Brain microvascular endothelial cell (primary cell): ENCODE data around the gene DCST2.
"Not testable (repeated sequence)": the region's sequence is repeated elsewhere in the genome, so short reads cannot be mapped to it uniquely, and the experiment has no call there.

Source experiments
- DNase-seq: peaks from one replicate; pipeline ENCODE4 v3.0.0-alpha.2; 2020
- H3K27ac ChIP-seq: fragments of 250-450 bp; sonication (Bioruptor Pico); 2 replicates; pipeline ENCODE4 v1.5.1; 2020; ENCODE audit warnings: mild to moderate bottlenecking, moderate library complexity
- H3K27me3 ChIP-seq: fragments of 250-450 bp; sonication (Bioruptor Pico); replicated peaks from 2 replicates; pipeline ENCODE4 v1.5.1; 2020; ENCODE audit warnings: mild to moderate bottlenecking
- H3K36me3 ChIP-seq: fragments of 250-450 bp; sonication (Bioruptor Pico); replicated peaks from 2 replicates; pipeline ENCODE4 v1.5.1; 2020; ENCODE audit warnings: mild to moderate bottlenecking
- H3K4me3 ChIP-seq: 2 replicates; pipeline ENCODE4 v1.5.1; 2011; ENCODE audit warnings: low read depth, mild to moderate bottlenecking, control low read depth, low read length, moderate library complexity
- in situ Hi-C: cut with HindIII; loops from 2 replicates; pipeline ENCODE4 v1.10.0; 2017; ENCODE audit warnings: low sequenced_read_pairs, low pct_ligation_motif_present
- TF ChIP-seq, protein P1 (sequence below): IDR thresholded peaks from 2 replicates; pipeline ENCODE4 v1.5.1; 2011; ENCODE audit warnings: low read depth, mild to moderate bottlenecking, moderate library complexity, low read length, control low read depth, inconsistent platforms; ENCODE audit errors: missing control alignments

Gene DCST2

DNA sequence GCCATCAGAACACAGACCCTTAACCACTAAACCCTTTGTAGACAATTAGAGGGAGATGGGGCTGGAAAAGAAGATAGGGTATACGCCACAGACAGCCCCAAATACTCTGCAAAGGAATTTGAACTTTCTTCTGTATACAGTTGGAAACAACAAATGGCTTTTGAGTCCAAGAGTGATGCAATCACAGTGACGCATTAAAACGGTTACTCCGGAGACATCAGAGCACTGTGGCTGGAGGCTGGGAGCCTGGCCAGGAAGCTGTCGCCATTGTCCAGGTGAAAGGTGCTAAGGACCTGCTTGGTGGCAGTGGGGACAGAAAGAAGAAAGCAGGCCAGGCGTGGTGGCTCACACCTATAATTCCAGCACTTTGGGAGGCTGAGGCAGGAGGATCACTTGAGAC, 46.3 kb downstream of the DCST2 start:
- no peak overlapping the region for H3K27ac ChIP-seq

DNA sequence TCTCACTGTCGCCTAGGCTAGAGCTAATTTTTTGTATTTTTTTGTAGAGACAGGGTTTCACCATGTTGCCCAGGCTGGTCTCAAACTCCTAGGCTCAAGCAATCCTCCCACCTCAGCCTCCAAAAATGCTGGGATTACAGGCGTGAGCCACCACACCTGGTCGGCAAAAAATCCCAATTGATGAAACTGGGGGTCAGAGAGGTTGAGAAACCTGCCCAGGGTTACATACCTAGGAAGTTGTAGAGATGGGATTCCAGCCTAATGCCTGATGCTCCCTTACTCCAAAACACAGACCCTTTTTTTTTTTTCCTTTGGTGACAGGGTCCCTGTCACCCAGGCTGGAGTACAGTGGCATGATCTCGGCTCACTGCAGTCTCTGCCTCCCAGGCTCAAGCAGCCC, 46.8 kb downstream of the DCST2 start:
- H3K27me3 ChIP-seq, DNase-seq, H3K4me3 ChIP-seq, in situ Hi-C loops, H3K27ac ChIP-seq: not testable (repeated sequence)
- peaks cover 27% of the 10 kb centered on the region for H3K36me3 ChIP-seq

More for the DNA sequence above, 46.3 kb downstream of the DCST2 start:
- no peak for DNase-seq
- TF ChIP-seq, protein P1, sequence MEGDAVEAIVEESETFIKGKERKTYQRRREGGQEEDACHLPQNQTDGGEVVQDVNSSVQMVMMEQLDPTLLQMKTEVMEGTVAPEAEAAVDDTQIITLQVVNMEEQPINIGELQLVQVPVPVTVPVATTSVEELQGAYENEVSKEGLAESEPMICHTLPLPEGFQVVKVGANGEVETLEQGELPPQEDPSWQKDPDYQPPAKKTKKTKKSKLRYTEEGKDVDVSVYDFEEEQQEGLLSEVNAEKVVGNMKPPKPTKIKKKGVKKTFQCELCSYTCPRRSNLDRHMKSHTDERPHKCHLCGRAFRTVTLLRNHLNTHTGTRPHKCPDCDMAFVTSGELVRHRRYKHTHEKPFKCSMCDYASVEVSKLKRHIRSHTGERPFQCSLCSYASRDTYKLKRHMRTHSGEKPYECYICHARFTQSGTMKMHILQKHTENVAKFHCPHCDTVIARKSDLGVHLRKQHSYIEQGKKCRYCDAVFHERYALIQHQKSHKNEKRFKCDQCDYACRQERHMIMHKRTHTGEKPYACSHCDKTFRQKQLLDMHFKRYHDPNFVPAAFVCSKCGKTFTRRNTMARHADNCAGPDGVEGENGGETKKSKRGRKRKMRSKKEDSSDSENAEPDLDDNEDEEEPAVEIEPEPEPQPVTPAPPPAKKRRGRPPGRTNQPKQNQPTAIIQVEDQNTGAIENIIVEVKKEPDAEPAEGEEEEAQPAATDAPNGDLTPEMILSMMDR: no peak
- Histone ChIP-seq H3K27me3 (no peaks in the 10 kb centered on the region), H3K36me3 (peaks cover 27% of the 10 kb centered on the region), H3K4me3 (no peak overlapping the region)
- in situ Hi-C loops: no loop called here

DNA sequence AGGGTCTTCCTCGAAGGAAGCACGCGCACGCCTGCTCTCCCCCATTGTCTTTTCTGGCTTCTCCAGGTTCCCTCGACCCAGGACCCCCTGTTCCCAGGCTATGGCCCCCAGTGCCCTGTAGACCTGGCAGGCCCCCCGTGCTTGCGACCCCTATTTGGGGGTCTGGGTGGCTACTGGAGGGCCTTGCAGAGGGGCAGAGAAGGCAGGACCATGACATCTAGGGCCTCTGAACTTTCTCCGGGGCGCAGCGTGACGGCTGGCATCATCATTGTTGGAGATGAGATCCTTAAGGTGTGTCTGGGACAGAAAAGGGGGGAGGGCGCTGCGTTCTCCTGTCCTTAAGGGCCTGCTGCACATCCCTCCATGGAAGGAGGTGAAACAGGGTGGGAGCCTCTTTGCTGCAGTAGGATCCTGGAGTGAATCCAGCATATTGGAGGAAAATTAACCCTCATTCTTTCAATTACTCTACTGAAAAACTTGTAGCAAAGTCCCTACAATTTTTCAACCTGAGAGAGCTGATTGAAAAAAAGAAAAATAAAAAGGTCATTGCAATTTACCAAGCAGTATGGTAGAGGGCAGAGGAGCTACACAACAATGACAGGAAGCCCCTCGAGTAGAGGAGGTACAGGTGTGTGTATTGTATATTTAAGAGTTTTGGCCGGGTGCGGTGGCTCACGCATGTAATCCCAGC, 49.7 kb downstream of the DCST2 start:
- peak overlapping the region; percentile 94 for H3K4me3 ChIP-seq
- H3K36me3 ChIP-seq: peaks cover 17% of the 10 kb centered on the region
- in situ Hi-C loops: no loop called here
- DNase-seq: no peak
- H3K27me3 ChIP-seq: no peaks in the 10 kb centered on the region
- no peak overlapping the region for H3K27ac ChIP-seq
- TF ChIP-seq, protein P1: no peak

DNA sequence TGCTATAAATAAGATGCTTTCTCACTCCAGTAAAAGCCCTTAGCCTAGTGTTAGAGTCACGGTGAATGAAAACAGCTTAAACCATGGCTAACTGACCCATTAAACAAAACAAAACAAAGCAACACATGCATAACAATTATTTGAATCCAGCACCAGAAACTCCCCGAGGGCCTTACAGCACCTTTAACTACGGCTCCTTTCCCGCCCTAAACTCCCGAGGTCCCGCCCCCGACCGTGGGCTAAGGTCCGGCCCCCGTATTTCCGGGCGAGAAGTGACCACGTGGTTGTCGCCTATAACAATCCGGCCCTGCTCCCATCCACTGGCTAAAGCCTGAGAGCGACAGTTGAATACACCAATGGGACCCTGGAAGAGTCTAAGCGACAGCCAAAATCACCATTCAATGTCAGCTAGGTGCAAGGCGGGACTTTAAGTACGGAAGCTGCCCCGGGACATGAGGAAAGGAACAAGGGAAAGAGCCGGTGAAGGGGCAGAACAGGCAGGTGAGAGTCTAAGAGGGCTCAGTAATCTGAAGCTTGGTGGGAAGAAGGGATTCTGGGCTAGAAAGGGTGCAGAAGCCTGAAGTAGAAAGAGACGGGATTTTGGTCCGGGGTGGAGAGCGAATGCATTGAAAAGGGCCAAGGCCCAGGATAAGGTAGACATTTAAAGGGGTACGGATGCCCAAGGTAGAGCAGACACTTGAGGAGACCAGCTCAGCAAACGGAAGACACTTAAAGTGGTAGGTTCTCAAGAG, 50.5 kb downstream of the DCST2 start, which contains the start of gene FLAD1:
Gene FLAD1, plus strand, starts transcription at position 448 of the 752 bp plus-strand sequence. CDS start 351 bp downstream, outside the sequence.
- H3K27ac ChIP-seq: no peak within 1 kb of the TSS
- peak; percentile 100 for DNase-seq
- TF ChIP-seq, protein P1: no peak
- H3K36me3 ChIP-seq: peaks cover 9% of the 10 kb centered on the region
- H3K27me3 ChIP-seq: no peaks in the 10 kb centered on the region
- in situ Hi-C loops: no loop called here
- peak within 1 kb of the TSS; percentile 94 for H3K4me3 ChIP-seq

DNA sequence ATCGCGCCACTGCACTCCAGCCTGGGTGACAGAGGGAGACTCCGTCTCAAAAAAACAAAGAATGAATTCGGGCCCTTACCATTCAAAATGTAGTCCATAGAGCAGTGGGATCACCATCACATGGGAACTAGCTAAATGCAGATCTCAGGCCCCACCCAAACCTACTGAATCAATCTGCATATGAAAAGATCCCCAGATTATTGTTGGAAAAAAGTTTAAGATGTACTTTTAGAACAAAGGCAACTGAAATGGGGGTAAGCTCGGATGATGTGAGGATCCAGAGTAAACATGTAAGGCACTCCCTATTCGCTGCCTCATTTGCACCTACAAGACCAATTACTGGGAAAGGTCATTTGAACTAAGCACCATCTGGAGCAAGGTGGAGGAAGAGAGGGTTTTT, 51.2 kb downstream of the DCST2 start:
- Histone ChIP-seq H3K27me3 (no peaks in the 10 kb centered on the region), H3K4me3 (peak overlapping the region; percentile 42), H3K36me3 (peaks cover 1% of the 10 kb centered on the region), H3K27ac (no peak overlapping the region)
- TF ChIP-seq, protein P1: no peak
- DNase-seq: no peak
- in situ Hi-C loops: no loop called here

DNA sequence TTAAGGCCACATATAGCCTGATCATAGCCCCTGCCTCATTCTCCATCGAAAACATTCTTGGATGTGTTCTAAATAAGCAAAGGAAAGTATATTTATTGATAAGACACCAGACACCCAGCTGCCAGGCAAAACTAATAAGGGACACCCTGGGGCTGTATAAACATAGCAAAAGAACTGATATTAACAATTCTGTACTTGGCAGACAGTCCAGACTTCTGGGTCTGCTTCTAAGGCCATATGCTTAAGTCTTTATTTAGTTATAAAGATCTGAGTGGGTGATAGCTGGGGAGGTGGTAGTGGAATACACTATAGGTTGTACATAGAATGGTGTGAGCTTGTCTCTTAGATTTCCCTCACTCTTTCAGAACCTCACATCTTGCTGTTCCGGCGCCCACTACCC, 55.2 kb downstream of the DCST2 start:
- in situ Hi-C loops: no loop called here
- Histone ChIP-seq H3K27ac (no peak overlapping the region), H3K4me3 (no peak overlapping the region), H3K36me3 (no peaks in the 10 kb centered on the region), H3K27me3 (no peaks in the 10 kb centered on the region)
- TF ChIP-seq, protein P1: no peak
- DNase-seq: no peak

DNA sequence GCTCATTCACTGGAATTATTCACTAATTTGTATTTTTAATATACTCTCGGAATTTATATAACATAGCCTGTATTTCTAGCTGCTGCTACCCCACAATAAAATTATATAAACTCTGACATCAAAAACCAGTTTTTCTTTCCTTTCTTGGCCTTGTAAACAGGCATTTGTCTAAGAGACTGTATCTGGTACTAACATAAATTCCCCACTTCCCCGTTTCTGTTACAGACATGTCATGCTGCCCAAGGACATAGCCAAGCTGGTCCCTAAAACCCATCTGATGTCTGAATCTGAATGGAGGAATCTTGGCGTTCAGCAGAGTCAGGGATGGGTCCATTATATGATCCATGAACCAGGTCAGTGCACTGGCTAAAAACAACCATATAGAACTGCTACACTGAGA, 55.8 kb downstream of the DCST2 start:
- DNase-seq, H3K27me3 ChIP-seq, H3K4me3 ChIP-seq, H3K27ac ChIP-seq, H3K36me3 ChIP-seq, in situ Hi-C loops: not testable (repeated sequence)
